Glomerular visceral epithelial cell (primary cell): ENCODE measurements around the gene ABCA6.

Experiments used
- DNase-seq: peaks from one replicate; pipeline ENCODE4 v3.0.0-alpha.2; 2016; ENCODE audit errors: extremely low spot score

ABCA6 gene

DNA sequence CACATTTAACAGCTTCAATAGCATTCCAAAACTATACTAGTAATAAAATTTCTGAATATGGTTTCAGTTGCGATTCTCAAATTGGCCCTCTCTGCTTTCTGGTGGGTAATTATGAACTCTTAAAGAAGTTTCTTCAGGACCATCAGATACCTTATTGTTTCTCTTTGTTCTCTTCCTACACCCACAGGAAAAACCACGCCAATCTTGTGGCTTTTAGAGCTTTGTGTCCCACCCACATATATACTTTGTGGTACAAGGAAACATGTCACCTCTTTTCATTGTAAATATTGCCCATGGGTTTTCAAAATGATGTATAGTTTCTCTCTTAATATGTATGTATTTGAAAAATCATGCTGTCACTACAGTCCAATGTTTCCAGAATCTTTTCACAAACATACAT lies 93.1 kb downstream of the ABCA6 start:
- DNase-seq: no peak

DNA sequence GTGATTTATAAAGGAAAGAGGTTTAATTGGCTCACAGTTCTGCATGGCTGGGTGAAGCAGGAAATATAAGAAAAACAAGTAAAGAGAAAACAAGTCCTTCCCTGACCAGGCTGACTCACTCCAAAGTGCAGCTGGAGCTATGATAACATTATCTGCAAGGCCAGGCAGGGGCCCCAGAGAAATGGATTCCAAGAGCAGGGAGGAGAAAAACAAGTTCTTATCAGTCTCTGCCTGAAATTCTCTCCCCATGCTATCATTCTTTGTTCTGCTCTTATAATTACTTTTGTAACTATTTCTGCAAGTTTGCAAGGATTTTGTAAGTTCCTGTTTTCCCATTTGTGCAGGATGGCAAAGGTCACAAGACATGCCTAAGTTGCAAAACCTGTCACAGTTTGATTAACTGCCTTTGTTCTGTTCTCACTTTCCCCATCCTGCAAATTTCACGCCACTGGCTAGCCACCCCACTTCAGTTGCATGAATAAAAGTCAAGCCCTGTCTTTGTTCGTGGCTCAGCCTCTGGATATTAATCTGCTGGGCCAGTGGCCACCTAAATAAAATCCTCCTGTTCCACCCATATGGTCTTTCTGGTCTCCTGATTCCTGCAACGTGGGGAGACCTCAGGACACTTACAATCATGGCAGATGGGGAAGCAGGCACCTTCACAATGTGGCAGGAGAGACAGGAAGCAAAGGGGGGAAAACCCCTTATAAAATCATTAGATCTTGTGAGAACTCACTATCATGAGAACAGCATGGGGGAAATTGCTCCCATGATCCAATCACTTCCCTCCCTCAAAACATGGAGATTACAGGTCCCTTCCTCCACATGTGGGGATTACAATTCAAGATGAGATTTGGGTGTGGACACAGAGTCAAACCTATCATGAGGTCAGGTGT lies 94.1 kb downstream of the ABCA6 start:
- DNase-seq: peak; percentile 4

DNA sequence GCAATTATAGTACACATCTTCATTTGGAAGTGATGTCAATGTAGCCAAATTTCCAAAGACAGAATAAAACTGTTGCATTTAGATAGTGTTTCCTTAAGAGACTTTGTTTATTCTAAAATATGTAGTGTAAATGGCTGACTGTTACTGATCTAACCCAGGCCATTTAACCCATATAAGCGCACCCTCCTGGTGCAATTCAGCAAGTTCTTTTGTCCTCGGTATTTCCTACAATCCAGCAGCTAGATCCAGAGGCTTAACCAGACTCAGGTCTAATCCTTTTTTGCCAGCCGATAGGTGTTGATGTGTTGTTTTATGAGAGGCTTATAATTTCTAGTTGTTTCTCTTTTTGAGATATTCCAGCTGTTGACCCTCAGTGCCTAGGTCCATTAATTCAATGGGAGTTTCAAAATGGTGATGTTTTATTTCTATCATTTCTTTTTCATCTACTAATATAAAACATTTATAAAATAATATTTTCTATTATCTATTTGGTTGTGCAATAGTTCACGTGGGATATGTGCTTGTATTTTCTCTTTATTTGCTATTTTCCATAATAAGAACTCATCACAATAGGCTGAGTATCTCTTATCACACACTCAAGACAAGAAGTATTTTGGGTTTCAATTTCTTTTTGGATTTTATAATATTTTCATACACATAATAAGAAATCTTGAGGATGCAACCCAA lies 95.4 kb downstream of the ABCA6 start:
- no peak for DNase-seq

DNA sequence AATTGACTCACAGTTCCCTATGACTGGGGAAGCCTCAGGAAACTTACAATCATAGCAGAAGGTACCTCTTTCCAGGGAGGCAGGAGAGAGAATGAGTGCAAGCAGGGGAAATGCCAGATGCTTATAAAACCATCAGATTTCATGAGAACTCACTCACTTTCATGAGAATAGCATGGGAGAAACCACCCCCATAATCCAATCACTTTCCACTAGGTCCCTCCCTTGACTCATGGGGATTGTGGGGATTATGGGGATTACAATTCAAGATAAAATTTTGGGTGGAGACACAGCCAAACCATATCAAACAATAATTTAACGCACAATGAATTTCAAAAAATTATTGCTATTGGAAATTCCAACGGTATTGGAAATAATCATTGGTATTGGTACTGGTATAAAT lies 96.0 kb downstream of the ABCA6 start:
- DNase-seq: no peak

DNA sequence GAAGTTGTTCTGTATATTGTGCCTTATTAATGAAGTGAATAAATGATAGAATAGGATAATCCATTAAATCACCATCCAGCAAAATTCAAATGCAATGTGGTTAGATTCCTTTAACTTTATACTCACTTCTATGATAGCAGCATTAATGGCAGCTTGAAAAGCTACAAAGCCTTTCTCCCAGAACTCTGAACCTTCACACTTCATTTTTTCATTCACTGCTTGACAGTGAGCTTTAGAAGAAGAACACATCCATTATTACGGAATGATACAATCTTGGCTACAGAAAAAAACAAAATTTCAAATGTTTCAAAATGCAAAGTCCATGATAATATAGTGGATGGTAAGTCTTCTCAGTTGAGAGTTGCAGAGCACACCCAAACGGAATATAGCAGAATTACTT lies 97.3 kb downstream of the ABCA6 start:
- DNase-seq: no peak

DNA sequence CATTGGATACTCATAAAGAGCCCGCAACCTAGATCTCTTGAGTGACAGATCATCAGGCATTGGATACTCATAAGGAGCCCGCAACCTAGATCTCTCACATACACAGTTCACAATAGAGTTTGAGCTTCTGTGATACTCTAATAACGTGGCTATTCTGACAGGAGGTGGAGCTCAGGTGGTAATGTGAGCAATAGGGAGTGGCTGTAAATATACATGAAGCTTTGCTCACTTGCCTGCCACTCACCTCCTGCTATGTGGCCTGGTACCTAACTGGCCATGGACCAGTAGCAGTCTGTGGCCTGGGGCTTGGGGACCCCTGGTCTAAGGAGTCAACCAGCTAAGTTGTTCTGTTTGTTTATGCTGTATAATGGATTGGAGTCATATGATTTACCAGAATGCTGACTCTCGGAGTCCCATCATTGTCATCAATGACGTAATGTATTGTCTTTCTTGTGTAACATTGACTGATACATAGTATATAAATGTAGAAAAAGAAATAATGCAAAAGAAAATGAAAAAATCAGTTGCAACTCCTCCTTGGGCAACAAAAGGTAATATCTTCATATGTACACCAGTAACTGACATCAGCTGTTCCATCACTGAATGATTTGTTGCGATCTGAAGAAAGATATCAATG lies 98.5 kb downstream of the ABCA6 start:
- DNase-seq: no peak

DNA sequence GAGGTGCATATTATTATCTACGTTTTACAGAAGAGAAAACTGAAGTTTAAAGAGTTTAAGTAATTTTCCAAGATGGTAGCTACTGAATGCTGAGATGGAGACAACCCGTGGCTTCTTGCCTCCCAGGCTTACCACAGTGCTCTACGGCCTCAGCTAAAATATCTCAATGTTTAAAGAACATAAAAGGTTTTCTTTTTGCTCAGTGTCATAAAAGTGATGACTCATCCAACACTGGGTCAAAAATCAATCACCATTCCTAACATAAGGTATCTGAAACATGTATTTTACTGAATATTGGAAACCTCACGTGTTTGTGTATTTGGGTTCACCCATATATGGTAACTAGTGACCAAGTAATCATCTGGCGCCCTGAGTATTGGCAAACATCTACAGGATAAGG lies 99.4 kb downstream of the ABCA6 start:
- DNase-seq: no peak

DNA sequence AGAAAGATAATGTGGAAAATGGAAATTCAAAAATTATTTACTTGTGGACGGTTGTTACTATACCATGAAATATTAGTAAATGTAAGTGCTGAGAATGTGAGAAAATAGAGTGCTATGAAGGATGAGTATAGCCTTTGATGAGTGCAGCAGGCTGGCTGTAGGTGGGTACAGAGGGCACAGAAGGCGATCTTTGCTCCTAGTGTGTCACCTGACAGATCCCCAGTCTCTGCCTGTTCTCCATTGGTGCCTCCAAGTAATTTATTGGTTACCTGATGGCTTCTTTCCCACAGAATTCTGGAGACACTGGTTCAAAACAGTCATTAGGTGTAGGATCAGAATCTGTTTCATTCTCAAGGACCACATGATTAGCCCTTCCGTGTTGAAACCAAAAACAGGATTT lies 109.9 kb downstream of the ABCA6 start:
- DNase-seq: no peak

DNA sequence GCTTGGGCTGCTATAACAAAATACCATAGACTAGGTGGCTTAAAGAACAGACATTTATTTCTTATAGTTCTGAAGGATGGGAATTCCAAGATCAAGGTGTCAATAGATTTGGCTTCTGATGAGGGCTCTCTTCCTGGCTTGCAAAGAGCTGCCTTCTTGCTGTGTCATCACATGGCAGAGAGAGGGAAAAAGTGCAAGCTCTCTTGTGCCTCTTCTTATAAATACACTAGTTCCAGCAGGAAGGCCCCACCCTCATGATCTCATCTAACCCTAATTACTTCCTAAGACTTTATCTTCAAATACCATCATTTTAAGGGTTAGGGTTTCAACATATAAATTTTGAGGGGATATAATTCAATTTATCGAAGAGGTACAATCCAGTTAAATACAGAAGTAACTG lies 111.5 kb downstream of the ABCA6 start:
- no peak for DNase-seq
